GM19468 (cell line): Measurements from ENCODE around the gene HOXC6.
"Not testable (repeated sequence)": the region's sequence is repeated elsewhere in the genome, so short reads cannot be mapped to it uniquely, and the experiment has no call there.

Source experiments
- ATAC-seq: cut with Tn5 transposase; IDR thresholded peaks from one replicate; pipeline ENCODE4 v1.9.1; 2021; ENCODE audit warnings: mild to moderate bottlenecking, moderate library complexity, moderate number of reproducible peaks; ENCODE audit not compliant: unreplicated experiment; ENCODE audit errors: extremely low read depth

HOXC6 gene

DNA sequence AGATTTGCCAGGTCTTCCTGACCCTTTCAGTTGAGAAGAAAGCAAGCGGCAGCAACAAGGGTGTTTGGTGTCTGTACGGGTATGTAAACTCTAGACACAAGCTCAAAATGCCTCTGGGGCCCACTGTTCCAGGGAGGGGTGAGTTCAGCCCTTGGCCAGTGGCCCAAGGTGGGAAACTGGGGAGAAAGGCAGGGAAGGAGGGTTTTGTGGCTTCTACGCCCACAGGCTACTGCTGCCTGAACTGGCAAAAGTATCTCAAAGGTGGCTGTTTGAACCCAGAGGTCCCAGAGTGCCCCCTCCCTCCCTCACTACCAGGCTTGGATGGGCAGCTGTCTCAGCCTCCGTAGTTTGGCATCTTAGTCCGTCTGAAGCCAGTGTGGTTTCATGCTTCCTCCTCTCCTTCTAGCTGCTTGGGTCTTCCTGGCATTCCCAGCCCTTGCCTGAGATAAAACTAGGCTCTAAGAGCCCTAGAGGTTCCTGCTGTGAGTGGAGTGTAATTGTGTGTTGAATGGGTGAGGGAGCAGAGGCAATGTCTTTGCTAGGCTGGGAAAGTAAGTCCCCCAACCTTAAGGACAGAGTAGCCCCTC is 10.1 kb downstream of the HOXC6 start:
- ATAC-seq = no peak

- ATAC-seq = no peak
Observed at GRCh38 chr12:54038871-54039414, 10.7 kb downstream of the HOXC6 start.

- no peak for ATAC-seq
Observed at GRCh38 chr12:54039417-54040147, 11.3 kb downstream of the HOXC6 start.

DNA sequence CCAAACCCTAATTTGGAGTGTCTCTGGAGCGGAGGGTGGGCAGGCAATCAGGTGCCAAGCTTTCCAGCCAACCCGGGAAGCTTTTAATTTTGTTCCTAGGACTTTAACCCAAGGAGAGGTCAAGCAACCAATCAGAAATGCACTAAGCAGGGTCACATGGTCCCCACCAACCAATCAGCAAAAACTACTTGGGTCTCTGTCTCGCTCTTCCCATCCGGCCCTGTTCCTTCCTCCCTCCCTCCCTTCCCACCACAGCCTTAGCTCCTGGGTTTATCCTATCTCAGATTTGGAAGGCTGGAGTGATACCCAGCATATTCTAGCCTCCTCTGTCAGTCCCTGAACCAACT is 11.9 kb downstream of the HOXC6 start:
- ATAC-seq = no peak

DNA sequence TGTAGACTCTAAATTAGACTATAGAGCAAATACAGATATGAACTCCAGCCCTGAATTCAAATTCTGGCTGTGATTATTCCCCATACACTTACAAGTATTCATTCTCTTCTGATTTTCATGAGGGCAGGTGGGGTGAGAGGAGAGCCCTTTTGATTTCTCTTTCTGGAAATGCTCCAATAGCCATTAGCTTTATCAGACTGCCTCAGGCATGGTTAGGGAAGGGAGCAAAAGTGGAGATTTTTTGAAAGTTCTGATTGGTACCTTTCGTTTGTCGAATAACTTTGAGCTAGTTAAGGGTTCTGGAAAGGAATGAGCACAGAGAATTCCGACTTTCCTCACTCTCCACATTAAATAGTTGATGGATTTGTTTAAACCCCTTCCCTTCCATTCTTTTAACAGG is 12.4 kb downstream of the HOXC6 start:
- ATAC-seq = no peak

GRCh38 chr12:54041097-54041690 is 13.0 kb downstream of the HOXC6 start:
- no peak for ATAC-seq

DNA sequence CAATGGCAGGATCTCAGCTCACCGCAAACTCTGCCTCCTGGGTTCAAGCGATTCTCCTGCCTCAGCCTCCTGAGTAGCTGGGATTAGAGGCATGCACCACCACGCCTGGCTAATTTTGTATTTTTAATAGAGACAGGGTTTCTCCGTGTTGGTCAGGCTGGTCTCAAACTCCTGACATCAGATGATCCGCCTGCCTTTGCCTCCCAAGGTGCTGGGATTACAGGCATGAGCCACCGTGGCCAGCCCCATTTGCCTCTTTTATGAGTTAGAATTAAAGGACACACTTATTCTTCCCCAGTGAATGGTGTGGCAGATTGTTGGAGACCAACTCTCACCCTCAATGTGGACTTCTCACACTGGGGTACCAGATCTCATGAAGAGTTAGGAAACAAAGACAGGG is 13.8 kb downstream of the HOXC6 start:
- not testable (repeated sequence) for ATAC-seq

DNA sequence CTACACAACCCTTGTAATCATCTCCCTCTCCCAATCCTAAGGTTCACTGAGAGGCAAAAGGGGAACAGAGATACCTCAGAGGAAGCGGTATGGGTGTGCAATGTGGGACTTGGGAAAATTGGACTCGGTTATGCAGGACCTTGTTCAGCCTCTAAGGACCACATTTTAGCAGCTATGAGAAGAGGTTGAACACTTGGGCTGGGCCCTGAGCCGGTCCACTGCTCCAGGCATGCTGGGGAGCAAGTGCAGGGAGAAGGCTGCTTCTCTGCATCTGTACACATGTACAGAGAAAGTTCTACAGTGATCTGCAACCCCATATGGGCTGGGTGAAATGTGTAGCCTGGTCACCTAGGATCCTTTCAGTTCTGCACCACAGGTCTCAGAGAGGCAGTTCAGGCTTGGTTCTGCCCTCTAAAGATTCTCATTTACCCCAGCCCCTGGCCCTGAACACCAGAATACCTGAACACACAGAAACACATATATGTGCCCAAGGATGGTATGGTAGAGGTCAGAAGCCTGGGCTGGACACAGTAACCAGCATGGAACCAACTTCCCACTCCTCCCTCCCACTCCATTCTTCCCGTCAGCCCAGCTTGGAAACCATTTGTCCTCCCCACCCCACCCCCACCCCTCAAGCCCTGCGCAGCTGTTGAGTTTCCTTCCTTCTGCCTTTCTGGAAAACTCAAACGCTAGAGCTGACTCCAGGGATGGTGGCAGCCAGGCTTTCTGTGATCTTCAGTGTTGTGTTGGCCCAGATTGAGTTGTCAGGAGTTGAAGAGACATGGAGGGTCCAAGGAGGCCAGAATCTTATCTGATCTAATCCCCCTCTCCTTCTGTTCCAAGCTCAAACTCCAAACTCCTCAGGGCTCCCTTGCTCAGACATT is 15.0 kb downstream of the HOXC6 start:
- no peak for ATAC-seq

DNA sequence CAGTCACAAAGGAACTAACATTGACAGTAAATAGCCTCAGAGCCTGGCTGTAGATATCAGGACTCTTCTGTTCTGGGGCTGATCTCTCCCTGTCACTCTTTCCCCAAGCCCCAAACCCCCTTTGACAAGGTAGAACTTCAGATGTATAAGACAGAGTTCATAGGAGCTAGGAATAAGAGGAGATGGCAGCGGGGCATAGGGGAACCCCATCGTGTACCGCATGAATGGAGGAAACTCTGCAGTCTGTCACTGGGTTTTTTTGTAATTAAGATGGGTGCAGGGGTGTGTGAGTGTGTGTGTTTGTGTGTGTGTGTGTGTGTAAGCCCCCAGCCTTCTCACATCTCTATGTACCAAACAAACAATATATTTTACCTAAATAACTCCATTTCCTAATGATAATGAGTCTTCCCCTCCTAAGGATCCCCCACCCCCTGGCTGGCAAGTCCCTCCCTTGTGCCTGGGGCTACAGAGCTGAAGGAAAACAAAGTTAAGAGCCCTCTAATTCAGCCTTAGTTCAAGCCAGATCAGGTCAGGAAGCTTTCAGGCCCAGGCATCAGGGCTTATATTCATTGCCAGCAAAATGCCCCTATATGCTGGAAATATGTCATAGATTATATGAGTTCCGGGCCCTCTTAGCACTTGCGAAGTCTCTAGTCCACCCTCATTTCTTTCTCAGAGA is 16.3 kb downstream of the HOXC6 start:
- ATAC-seq = no peak

DNA sequence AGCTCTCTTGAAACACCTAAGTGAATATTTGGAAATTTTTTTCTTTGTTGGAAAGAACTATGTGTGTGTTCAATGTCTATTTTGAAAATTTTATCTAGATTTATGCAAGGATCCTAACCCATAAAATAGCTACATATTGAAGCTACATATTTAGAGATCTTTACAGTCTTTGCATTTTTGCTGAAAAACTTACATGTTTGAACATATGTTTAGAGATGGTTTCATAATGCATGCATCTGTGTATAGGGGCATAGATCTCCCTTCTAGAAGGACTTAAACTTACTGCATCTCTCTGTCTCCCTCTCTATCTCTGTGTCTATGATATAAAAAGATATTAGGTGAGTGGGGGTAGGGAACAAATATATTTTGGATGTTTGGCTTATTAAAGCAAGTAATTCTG is 17.2 kb downstream of the HOXC6 start:
- ATAC-seq = no peak

DNA sequence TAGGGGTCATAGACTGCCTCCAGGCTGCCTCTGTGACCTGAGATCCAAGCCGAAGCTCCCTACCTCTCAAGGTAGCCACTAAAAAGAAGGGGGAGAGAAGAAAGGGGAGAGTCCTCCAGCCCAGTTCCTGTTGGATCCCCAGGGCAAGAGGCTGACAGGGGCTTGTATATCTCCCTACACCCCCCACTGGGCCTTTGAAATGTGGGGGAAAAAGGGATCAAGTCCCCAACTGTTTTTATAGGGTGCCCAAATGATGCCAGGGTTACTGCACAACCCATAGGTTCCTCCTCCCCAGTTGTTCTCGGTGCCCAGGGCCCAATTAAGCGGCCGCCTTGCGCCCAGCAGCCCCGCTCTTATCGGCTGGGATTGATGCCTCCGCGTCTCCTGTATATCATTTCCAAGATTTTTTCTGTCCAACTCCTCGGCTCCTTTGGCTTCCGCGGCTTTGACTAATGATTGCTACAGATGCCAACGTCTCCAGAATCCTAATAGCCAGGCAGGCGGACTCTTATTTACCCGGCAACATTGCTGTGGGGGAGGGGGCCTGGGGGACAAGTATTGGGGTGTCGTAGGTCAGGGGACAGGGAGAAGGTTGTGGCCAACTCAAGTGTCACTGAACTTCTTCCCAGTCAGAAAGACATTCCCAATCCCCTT is 17.8 kb downstream of the HOXC6 start:
- ATAC-seq = no peak

- no peak for ATAC-seq
Observed at GRCh38 chr12:54046809-54047159, 18.5 kb downstream of the HOXC6 start.

DNA sequence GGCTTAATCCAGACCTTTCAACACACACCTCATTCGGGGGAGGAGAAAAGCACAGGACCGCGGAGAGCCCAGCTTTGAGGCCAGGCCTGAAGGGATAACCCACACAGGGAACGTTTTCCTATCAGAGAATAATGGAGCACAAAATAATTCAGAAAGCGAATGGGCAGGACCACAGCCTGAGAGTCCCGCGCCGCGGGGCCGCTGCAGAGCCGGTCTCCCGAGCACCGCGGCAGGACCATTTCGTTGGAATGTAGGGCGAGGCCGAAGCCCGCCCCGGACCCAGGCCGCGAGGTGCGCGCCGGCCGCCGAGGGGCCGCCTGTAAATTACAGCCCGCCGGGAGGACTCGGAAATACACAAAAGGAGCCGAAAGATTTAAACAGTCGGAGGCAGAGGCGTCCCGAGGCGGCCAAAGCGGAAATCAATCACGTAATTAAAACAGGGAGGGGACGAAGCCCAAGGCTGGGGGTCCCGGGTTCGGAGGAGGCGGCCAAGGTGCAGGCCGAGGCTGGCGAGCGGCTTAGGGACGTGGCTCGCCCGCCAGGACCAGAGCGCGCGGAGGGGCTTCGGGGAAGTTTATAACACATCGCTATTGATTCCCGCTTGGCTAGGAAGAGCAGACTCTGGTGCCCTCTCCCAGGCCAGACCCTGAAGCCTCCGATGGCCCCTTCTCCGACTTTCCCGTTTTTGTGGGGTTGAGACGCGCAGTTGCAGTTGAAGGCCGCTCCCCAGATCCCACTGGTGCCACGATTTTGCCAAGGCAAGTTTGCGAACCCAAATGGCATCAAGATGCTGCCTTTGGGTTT is 19.1 kb downstream of the HOXC6 start:
- no peak for ATAC-seq

DNA sequence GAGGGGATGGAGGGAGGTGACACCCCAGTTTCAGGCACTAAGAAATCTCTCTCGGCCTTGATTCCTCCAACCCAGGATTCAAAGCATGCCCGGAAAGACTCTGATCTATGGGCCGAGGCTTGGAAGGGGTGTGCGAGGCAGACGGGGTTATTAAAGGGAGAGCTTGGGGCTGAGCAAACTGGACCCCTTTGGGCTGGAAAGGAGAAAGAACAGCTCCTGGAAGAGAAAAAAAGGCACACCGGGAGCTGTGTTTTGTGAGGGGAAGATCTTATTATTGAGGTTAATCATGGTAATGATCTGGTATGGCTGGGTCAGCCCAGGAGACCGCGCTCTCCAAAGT is 19.7 kb downstream of the HOXC6 start:
- no peak for ATAC-seq

- ATAC-seq = no peak
Observed at GRCh38 chr12:54048406-54049093, 20.3 kb downstream of the HOXC6 start.

DNA sequence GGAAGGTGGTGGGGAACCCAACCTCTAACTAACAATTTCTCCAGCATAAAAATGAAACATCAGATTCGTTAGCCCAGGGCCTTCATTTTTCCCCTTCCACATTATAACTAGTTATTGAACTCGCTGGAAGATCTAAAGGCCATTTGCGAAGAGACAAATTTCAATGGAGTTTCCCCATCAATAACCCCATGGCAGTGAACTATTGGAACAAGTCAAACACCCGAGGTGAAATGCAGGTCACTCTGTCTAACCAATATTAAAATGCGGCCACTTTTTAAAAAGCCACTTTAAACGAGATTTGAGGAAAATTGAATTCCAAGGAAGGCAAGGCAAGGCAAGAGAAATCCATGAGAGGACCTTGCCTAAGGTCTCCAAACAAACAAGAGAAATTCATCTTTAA is 20.9 kb downstream of the HOXC6 start:
- ATAC-seq = no peak

DNA sequence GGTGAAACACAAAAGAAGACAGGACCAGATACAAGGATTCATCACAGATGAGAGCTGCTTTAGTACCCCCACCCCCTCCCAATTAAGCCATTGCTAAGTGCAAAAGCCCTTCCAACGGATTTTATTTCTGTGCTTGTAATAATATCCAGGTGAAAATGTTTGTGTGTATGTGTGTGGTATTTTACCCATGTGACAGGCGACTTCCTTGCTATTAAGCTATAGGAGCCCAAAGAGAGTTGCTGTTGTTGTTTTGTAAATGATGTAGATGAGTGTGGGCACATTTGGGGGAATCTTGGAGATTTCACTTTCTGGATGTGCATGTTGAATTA is 22.2 kb downstream of the HOXC6 start:
- ATAC-seq = no peak

- ATAC-seq = no peak
Observed at GRCh38 chr12:54051026-54051842, 23.0 kb downstream of the HOXC6 start.
